ENCODE results near the gene STARD3NL.
"Not testable (repeated sequence)": the region's sequence is repeated elsewhere in the genome, so short reads cannot be mapped to it uniquely, and the experiment has no call there.

The STARD3NL gene

DNA sequence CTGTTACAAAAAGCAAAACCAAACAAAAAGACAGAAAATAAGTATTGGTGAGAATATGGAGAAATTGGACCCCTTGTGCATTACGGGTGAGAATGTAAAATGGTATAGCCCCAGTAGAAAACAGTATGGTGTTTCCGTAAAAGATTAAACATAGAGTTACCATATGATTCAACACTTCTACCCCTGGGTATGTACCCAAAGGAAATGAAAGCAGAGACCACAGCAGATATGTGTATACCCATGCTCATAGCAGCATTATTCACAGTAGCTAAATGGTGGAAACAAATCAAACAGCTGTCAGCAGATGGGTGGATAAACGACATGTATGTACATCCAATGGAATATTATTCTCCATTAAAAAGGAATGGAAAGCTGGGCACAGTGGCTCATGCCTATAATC, 42.4 kb downstream of the STARD3NL start:
- in situ Hi-C loops (cut with HindIII; ENCODE audit: low sequenced_read_pairs), result no loop called here

DNA sequence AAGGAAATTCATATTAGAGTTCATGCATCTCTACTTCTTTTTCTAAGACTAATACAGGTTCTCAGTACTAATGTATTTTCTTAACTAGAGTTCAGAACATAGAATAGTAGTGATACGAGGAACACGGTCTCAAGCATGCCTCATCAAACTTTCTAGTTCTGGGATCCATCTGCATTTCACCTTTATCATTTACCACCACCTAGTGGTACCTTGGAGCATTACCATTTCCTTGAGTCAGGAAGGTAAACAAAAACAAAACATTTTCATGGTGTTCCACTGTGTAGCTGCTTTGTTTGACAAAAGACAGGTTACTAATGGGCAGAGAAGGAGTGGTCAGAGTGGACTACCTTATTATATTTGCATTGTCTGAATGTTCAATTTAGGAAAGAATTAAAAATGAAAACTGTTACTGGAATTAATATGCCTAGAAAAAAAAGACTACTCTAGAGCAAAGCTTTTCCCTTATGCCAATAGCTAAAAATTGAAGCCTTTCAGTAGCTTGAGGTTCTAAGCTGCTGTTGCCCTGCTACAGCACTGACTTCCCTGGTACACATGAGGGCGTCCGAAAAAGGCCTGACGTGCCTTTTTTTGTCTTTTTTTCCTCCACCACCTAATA, 44.5 kb downstream of the STARD3NL start:
- in situ Hi-C loops (cut with HindIII; ENCODE audit: low sequenced_read_pairs), result no loop called here

DNA sequence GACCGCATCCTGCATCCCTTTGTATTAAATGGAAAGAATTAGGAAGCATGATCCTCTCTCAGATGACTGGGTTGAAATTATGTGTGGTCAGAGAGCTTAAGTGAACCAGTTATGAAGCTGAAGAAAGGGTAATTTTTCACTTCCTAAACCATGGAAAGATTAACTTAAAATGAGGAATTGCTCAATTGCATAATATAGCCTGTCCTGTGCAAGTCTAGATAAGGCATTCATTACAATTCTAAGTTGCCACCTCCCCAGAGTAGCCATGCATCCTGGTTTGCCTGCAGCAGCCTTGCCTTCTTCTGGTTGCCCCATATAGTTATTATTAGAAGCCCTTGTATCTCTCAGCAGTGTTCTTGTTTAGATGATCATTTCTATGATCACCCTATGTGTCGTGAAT, 45.3 kb downstream of the STARD3NL start:
- in situ Hi-C loops (cut with HindIII; ENCODE audit: low sequenced_read_pairs), result no loop called here

DNA sequence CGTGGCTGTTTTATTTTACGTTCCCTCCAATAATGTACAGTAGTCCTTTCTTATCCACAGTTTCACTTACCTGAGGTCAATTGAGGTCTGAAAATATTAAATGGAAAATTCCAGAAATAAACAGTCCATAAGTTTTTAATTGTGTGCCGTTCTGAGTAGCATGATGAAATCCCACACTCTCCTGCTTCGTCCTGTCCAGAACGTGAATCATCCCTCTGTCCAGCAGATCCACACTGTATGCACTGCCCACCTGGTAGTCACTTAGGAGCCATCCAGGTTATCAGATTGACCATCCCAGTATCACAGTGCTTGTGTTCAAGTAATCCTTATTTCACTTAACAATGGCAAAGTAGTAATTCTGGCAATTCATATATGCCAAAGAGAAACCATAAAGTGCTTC, 46.3 kb downstream of the STARD3NL start:
- in situ Hi-C loops (cut with HindIII; ENCODE audit: low sequenced_read_pairs), result no loop called here

DNA sequence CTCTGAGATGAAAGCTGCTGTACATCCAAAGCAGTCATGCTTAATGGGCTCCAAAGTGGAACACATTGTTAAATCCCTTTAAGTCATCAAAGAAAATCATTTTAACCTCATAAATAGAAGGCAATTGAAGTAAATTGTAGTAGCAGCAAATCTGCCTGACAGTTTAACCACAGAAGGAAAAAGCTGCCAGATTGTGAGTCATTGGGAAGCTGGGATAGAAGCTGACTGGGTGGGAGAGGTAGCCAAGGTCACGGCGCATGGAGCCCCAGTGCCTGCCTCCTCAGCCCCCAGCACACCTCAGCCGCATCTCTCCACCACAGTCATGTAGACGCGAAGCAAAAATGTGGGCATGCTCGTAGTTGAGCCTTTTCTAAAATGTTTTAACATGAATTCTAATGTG, 51.3 kb downstream of the STARD3NL start:
- in situ Hi-C loops (cut with HindIII; ENCODE audit: low sequenced_read_pairs), result no loop called here

DNA sequence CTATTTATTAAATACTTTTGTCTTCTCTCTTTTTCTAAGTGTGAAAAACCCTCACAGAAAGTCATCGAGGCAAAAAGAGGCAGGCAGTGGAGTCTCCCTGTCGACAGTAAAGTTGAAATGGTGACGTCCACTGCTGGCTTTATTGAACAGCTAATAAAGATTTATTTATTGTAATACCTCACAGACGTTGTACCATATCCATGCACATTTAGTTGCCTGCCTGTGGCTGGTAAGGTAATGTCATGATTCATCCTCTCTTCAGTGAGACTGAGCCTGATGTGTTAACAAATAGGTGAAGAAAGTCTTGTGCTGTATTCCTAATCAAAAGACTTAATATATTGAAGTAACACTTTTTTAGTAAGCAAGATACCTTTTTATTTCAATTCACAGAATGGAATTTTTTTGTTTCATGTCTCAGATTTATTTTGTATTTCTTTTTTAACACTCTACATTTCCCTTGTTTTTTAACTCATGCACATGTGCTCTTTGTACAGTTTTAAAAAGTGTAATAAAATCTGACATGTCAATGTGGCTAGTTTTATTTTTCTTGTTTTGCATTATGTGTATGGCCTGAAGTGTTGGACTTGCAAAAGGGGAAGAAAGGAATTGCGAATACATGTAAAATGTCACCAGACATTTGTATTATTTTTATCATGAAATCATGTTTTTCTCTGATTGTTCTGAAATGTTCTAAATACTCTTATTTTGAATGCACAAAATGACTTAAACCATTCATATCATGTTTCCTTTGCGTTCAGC, 52.0 kb downstream of the STARD3NL start:
- in situ Hi-C loops (cut with HindIII; ENCODE audit: low sequenced_read_pairs), result no loop called here

DNA sequence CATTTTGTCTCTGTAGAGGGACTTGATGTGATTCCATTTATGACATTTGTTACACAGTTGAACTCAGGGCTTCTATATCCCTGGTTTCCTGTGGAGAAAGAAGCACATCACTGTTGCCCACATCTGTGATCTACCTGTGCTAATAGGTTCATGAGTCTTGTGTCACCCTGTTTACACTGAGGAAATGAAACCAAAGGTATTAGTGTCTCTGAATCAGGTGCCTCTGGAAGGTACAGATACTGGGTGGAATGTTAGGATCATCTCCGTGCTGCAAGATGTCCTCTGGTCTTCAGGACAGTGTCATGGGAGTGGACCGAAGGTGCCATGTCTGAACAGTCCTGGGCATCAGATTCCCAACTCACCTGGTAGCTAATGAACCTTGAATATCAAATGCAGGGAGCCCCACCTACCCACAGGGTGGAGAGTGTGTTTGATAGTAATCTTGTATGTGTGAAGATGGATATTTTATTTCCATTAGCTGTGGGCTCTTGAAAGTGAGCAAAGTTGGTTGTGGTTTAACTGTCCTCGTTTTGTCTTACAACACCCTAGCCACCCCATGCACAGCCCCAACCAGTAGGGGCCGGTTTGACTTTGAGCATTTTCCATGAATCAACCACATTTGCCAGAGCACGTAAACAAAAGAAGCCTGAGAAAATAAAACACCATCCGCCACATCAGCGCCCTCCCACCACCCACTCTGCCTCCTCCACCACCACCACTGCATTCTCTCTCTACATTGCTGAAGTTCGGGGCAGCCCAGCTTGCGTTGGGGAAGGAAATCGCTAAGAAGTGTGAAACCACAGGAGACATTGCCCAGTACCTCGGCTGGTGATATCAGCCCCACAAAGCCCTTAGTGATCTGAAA, 54.7 kb downstream of the STARD3NL start:
- in situ Hi-C loops (cut with HindIII; ENCODE audit: low sequenced_read_pairs), result no loop called here

DNA sequence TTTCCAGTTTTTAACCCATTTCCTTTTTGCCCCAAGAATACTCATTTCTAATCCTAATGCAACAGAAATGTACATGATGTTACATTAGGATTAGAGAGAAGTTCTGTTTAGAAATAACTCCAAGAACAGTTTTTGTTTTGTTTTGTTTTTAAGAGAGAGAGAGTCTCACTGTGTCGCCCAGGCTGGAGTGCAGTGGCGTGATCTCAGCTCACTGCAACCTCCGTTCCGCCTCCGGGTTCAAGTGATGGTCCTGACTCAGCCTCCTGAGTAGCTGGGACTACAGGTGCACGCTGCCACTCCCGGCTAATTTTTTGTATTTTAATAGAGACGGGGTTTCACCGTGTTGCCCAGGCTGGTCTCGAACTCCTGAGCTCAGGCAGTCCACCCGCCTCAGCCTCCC, 56.7 kb downstream of the STARD3NL start:
- in situ Hi-C loops (cut with HindIII; ENCODE audit: low sequenced_read_pairs), result not testable (repeated sequence)

DNA sequence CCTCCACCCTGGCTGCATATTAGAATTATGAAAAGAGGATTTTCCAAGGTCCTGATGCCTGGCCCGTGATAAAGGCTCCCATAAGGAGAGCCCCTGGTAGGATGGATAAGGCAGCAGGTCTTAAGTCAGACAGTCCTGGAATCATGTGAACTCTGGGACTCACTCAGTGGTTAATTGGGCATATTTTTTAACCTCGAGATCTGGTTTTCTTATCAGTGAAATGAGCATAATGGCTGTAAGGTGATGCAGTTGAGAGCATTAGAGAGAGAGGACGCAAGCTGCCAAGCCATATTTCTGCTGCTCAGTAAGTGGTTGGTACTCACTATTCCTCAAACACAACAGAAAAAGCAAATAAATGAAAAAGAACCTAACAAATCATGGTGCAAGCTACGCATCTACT, 57.6 kb downstream of the STARD3NL start:
- in situ Hi-C loops (cut with HindIII; ENCODE audit: low sequenced_read_pairs), result no loop called here

DNA sequence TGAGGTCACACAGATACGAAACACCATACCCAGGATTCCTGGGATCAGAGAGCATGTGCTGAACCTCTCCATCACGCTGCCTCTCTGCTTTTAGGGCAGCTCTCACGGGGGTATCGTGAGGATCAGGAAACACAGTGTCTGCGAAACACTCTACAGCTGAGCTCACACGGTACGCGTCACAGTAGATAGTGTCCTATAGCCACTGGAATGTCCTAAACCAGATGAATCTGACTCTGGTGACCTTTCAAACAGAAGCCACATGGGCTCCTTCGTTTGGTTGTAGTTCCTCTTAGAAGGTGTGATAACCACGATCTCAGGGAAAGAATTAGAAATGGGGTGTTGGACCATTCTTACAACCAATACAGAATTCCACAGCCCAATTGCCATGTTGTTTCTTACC, 61.1 kb downstream of the STARD3NL start:
- in situ Hi-C loops (cut with HindIII; ENCODE audit: low sequenced_read_pairs), result not testable (repeated sequence)

DNA sequence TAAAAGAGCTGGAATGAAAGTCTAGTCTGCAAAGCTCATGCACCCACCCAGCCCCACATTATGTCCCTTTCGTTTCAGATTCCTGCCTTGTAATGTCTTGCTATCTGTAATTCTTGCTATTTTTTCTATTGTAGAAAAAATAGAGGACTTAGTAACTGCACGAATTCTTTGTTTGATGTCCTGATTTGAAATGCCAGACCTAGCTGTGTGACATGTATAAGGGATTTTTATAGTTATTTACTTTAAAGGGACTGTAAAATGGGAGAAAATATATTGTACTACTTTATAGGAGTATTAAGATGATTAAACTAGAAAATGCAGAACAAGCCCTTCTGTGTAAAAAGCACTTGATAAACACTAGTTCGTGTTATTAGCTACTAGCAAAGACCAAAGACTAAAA, 63.0 kb downstream of the STARD3NL start:
- in situ Hi-C loops (cut with HindIII; ENCODE audit: low sequenced_read_pairs), result no loop called here

DNA sequence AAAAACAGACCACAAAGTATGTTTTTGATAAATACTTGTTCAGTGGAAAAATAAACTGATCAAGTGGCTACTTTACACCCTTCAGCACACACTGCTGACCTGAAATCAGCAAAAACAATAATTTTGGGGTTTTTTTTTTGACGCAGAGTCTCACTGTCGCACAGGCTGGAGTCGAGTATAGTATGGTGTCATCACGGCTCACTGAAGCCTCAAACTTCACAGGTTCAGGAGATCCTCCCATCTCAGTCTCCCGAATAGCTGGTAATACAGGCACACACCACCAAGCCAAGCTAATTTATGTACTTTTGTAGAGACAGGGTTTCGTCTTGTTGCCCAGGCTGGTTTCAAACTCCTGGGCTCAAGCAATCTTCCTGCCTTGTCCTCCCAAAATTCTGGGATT, 64.8 kb downstream of the STARD3NL start:
- in situ Hi-C loops (cut with HindIII; ENCODE audit: low sequenced_read_pairs), result no loop called here

DNA sequence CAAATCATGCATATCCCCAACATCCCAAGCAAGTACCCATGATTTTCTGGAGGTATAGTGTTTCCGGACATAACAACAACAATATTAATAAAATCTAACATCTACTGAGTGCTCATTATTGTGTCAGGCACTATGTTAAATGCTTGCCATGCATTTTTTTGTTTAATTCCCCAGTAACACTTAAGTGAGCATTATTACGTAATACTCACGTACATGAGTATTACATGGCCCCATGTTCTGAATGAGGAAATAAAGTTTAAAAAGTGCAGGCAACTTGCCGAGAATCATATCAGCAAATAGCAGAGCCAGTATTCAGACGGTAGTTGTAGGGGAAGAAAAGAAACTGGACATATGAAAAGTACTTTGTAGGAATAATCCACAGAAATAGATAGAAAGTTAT, 65.3 kb downstream of the STARD3NL start:
- in situ Hi-C loops (cut with HindIII; ENCODE audit: low sequenced_read_pairs), result not testable (repeated sequence)

DNA sequence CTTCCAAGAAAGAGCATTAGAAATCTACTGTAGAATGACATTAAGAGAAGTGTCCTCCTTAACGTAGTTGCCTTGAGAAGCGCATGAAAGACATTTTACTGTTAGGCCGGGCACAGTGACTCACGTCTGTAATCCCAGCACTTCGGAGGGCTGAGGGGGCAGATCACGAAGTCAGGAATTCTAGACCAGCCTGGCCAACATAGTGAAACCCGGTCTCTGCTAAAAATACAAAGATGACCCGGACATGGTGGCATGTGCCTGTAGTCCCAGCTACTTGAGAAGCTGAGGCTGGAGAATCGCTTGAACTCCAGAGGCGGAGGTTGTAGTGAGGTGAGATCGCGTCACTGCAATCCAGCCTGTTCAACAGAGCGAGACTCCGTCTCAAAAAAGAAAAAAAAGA, 66.5 kb downstream of the STARD3NL start:
- in situ Hi-C loops (cut with HindIII; ENCODE audit: low sequenced_read_pairs), result no loop called here

DNA sequence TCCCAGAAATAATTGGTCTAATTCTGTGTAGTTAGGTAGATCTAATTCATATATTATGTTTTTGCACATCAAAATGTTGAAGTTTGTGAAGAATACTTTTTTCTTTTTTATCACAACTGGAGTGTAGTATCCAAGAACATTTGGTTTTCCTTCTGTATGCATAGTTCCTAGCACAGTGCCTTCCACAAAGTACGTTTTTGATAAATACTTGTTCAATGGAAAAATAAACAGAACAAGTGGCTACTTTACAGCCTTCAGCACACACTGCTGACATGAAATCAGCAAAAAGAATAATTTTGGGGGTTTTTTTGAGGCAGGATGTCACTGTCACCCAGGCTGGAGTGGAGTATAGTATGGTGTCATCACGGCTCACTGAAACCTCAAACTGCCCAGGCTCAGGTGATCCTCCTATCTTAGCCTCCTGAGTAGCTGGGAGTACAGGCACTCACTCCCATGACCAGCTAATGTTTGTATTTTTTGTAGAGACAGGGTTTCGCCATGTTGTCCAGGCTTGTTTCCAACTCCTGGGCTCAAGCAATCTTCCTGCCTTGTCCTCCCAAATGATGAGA, 67.4 kb downstream of the STARD3NL start:
- in situ Hi-C loops (cut with HindIII; ENCODE audit: low sequenced_read_pairs), result no loop called here

DNA sequence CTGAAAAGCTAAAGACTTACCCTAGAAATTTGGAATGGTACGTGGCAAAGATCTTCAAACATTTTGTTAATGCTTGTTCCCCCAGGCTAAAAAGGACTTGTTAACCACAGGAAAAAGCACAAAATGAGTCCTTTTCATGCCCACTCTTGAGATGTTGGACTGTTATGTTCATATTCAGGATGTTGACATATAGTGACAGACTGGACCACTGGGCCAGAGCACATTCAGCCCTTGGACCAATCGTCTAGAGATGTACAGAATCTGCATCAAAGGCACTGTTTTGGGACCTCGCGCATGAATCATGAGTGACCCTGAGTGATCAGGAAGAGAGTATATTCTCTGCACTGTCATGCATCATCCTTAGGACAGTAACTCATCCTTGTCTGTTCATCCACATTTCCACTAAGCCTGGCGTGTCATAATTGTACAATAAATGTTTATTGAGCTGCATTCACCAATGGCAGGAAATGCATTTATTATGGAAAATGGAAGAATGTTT, 70.1 kb downstream of the STARD3NL start:
- in situ Hi-C loops (cut with HindIII; ENCODE audit: low sequenced_read_pairs), result no loop called here

DNA sequence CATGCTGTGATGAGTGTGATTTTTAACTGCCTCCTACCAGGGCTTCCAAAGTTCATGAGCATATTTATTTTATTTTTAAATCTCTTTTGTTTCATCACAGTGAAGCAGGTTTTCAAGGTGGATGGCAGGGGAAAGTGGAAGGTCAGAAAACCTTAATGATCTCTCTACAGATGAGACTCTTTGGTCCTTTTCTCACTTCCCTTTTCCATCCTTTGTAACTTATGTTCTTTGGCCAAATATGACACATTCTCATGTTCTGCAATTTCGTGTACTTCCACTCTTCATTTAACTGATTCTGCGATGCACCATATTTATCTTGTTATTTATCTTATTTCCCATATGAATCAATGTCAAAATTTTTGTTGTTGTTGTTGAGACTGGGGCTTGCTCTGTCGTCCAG, 71.8 kb downstream of the STARD3NL start:
- in situ Hi-C loops (cut with HindIII; ENCODE audit: low sequenced_read_pairs), result not testable (repeated sequence)

DNA sequence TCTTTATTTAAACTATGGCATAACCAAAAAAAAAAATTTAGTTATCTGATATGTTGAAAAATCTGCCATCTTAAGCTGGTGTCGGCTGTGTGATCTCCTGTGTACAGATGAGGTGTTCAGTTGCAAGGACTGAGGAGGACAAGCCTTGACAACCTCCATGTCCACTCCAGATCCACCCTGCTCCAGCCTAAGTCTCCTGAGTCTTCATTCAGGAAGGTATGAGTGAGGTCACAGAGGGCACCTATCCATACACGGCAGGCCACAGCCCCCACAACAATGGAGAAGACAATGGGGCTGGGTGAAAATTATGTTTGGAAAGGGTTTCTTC, 79.3 kb downstream of the STARD3NL start:
- in situ Hi-C loops (cut with HindIII; ENCODE audit: low sequenced_read_pairs), result no loop called here

DNA sequence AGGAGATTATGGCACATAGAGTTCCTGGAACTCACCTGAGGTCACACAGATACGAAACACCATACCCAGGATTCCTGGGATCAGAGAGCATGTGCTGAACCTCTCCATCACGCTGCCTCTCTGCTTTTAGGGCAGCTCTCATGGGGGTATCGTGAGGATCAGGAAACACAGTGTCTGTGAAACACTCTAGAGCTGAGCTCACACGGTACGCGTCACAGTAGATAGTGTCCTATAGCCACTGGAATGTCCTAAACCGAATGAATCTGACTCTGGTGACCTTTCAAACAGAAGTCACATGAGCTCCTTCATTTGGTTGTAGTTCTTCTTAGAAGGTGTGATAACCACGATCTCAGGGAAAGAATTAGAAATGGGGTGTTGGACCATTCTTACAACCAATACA, 81.1 kb downstream of the STARD3NL start:
- in situ Hi-C loops (cut with HindIII; ENCODE audit: low sequenced_read_pairs), result not testable (repeated sequence)

DNA sequence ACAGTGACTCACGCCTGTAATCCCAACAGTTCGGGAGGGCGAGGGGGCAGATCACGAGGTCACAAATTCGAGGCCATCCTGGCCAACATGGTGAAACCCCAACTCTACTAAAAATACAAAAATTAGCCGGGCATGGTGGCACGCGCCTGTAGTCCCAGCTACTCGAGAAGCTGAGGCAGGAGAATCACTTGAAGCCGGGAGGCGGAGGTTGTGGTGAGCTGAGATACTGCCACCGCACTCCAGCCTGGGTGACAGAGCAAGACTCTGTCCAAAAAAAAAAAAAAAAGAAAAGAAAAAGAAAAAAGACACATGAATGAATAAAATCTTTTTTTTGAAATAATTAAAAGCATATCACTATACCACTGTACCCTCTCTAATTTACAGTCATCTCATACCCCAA, 83.6 kb downstream of the STARD3NL start:
- in situ Hi-C loops (cut with HindIII; ENCODE audit: low sequenced_read_pairs), result not testable (repeated sequence)

DNA sequence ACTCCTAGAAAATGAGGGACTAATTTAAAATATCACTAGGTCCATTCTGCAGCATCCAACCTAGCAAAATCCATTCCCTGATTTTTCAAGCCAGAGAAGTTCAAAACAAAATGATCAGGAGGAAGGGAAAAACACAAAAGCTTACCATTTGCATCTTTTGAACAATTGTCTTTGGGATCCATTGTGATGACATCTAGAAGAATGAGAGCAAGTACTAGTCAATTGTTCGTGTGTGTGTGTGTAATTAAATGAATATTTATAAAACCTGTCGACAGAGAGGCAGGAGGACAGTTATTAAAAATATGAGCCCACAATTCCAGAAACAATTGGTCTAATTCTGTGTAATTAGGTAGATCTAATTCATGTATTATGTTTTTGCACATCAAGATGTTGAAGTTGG, 84.0 kb downstream of the STARD3NL start:
- in situ Hi-C loops (cut with HindIII; ENCODE audit: low sequenced_read_pairs), result not testable (repeated sequence)
